ENCODE results near the gene RELN.

GRCh38 chr7:103821092-103821491 lies 168.4 kb downstream of the RELN start:
- TF ChIP-seq CTCF (IDR thresholded peaks at IDR 0.05) (no peak), POLR2A (IDR thresholded peaks at IDR 0.05) (no peak)

Measured in heart left ventricle (tissue), 13 donors.